Neutrophil (primary cell): Measurements from ENCODE around the gene WWC1.

Experiments
- H3K27ac ChIP-seq: fragments of 200-600 bp; sonication (generic); 2 replicates; pipeline ENCODE4 v1.5.1; 2016; ENCODE audit warnings: mild to moderate bottlenecking, moderate library complexity
- H3K27me3 ChIP-seq: fragments of 200-600 bp; sonication (generic); 2 replicates; pipeline ENCODE4 v1.6.0; 2016; ENCODE audit warnings: mild to moderate bottlenecking
- H3K36me3 ChIP-seq: fragments of 200-600 bp; sonication (generic); 2 replicates; pipeline ENCODE4 v1.5.1; 2017
- H3K4me1 ChIP-seq, 2 experiments: fragments of 200-600 bp in 1 of 2; sonication (generic) in 1 of 2; 1 replicate in 1 of 2; 2 replicates in 1 of 2; pipeline versions ENCODE4 v1.5.1 to v1.6.1; 2013 to 2016; ENCODE audit warnings: low read depth in 1 of 2, low read length in 1 of 2, mild to moderate bottlenecking in 1 of 2, moderate library complexity in 1 of 2; ENCODE audit not compliant: control insufficient read depth in 1 of 2, insufficient read depth in 1 of 2
- H3K4me3 ChIP-seq, 2 experiments: fragments of 200-600 bp in 1 of 2; sonication (generic) in 1 of 2; 1 replicate in 1 of 2; 2 replicates in 1 of 2; pipeline ENCODE4 v1.5.1; 2013 to 2016; ENCODE audit warnings: low read depth in 1 of 2, low read length in 1 of 2, mild to moderate bottlenecking in 1 of 2, moderate library complexity in 1 of 2
- H3K9me3 ChIP-seq: fragments of 200-600 bp; sonication (generic); 2 replicates; pipeline ENCODE4 v1.5.1; 2016
- CTCF ChIP-seq: fragments of 200-600 bp; sonication (generic); IDR thresholded peaks from 2 replicates; pipeline ENCODE4 v1.5.1; 2016; ENCODE audit warnings: antibody characterized with exemption

The WWC1 gene

DNA sequence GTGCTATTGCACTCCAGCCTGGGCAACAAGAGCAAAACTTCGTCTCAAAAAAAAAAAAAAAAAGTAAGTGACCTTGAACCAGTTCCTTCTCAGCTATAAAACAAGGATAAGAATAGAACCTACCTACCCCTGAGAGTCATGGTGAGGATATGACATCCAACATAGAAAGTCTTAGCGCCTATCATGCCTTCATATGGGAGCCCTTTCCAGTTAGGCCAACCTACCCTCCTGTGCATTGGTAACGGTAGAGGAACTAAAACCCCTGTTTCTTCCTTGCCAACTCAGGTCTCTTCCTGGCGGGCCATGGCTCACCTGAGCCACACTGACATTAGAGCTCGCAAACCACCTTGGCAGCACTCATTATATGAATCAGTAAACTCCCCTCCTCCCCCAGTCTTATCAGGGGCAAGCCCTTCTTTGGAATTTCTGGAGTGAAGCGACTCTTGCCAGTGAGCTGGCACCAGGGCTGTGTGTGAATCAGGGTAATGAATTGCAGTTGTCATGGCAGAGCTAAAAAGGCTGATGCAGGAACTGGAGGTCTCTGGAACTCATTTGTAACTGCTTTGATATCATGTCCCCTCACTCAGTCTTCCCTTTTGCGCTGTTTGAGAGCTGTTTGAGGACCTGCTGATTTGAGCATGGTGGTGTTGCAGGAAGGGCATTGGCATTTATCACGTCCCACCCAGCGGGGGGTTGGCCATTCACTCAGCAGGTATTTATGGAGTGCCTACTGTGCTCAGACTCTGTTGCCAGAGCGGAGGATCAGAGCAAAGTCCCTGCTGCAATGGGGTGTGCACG lies 10.3 kb downstream of the WWC1 start:
- no peaks in the 10 kb centered on the region for H3K4me1 ChIP-seq
- H3K9me3 ChIP-seq: no peaks in the 10 kb centered on the region
- no peaks in the 10 kb centered on the region for H3K27me3 ChIP-seq
- H3K27ac ChIP-seq: no peak overlapping the region
- no peaks in the 10 kb centered on the region for H3K36me3 ChIP-seq
- no peak overlapping the region for H3K4me3 ChIP-seq
- no peak for TF ChIP-seq CTCF

DNA sequence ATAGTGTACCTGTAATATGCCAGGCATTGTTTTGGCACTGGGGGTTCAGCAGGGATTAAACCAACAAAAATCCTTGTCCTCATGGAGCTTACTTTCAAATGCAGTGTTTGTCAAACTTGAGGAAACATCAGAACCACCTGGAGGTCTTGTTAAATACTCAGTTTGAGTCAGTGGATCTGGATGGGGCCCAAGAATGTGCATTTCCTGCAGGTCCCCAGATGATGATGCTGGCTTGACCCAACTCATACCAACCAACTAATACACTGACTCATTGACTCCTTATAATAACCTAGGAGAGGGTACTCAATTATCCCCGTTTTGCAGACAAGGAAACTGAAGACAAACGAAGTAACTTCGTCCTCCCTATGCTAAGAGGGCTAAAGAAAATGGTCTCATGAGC lies 11.3 kb downstream of the WWC1 start:
- H3K9me3 ChIP-seq: no peaks in the 10 kb centered on the region
- H3K36me3 ChIP-seq: no peaks in the 10 kb centered on the region
- H3K27ac ChIP-seq: no peak overlapping the region
- TF ChIP-seq CTCF: no peak
- no peaks in the 10 kb centered on the region for H3K4me1 ChIP-seq
- no peaks in the 10 kb centered on the region for H3K27me3 ChIP-seq
- no peak overlapping the region for H3K4me3 ChIP-seq

DNA sequence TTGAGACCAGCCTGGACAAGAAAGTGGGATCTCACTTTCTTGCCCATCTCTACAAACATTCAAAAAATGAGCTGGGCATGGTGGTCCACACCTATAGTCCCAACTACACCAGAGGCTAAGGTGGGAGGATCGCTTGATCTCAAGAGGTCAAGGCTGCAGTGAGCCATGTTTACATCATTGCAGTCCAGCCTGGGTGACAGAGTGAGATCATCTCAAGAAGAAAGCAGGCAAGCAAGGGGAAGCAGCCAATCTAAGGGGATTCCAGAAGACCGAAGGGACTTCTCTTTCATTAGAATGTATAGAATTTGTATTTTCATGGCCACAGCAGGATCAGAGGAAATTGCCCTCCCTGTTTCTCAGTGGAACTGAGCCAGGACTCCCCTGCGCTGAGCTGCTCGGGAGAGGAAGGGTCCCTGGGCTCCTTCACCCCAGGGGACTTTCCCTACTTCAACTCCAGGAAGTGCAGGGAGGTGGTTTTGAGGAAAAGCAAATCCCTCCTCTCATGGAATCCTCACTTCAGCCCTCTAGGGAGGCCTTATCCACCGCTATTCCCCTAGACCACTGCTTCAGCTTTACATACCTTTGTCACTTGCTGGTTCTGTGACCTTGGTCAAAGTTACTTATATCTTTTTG lies 12.1 kb downstream of the WWC1 start:
- Histone ChIP-seq H3K36me3 (no peaks in the 10 kb centered on the region), H3K9me3 (no peaks in the 10 kb centered on the region), H3K4me3 (no peak overlapping the region), H3K27me3 (no peaks in the 10 kb centered on the region), H3K27ac (no peak overlapping the region), H3K4me1 (no peaks in the 10 kb centered on the region)
- TF ChIP-seq CTCF: no peak

- Histone ChIP-seq H3K27ac (no peak overlapping the region), H3K9me3 (no peaks in the 10 kb centered on the region), H3K36me3 (no peaks in the 10 kb centered on the region), H3K4me1 (no peaks in the 10 kb centered on the region), H3K27me3 (no peaks in the 10 kb centered on the region), H3K4me3 (no peak overlapping the region)
- no peak for TF ChIP-seq CTCF
Observed at GRCh38 chr5:168304349-168304748, 12.9 kb downstream of the WWC1 start.

- Histone ChIP-seq H3K4me1 (no peaks in the 10 kb centered on the region), H3K4me3 (no peak overlapping the region), H3K27ac (no peak overlapping the region), H3K9me3 (no peaks in the 10 kb centered on the region), H3K27me3 (no peaks in the 10 kb centered on the region), H3K36me3 (no peaks in the 10 kb centered on the region)
- no peak for TF ChIP-seq CTCF
Observed at GRCh38 chr5:168305281-168305680, 13.8 kb downstream of the WWC1 start.
